GM19238 (cell line): Measurements from ENCODE around the gene CFAP210.

Source experiments
- DNase-seq: peaks from one replicate; pipeline ENCODE4 v3.0.0; 2011; ENCODE audit warnings: low spot score; ENCODE audit not compliant: insufficient read length

Gene CFAP210, protein sequence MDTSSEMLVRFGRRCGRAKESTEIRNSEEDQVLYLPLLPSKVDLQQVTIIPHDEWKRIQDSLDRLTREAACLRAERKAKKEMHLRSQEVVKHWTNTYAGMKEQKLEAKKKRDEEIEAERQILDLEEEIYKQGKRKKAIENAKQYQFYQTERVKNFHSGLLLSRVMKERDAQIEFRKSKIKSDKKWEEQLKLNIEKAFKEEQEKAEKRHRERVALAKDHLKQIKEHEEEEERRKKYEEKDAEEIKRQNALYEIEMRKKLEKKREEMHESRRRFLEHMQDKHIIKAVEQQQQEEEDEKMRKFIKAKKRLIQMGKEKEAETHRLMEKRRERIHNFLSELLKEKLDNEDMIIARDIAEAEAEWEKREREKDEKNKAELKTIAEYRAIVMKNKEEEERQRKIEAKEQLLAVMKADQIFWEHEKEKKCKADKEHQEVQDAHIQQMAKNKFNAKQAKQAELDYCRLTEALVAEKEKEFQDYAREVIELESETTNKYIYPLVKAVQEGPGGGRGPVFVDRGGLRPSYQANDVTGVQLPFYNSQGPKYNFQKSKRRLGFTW

GRCh38 chr2:169694113-169694893 lies at the start of gene CFAP210, which contains the start of gene PHOSPHO2:
Gene CFAP210, minus strand, starts transcription at chr2:169694405. Its CDS starts 78 bp downstream, at chr2:169694327.
Gene PHOSPHO2, plus strand, starts transcription at chr2:169694469. Its CDS starts 6,503 bp downstream, at chr2:169700972.
- DNase-seq, result peak; percentile 87

DNA sequence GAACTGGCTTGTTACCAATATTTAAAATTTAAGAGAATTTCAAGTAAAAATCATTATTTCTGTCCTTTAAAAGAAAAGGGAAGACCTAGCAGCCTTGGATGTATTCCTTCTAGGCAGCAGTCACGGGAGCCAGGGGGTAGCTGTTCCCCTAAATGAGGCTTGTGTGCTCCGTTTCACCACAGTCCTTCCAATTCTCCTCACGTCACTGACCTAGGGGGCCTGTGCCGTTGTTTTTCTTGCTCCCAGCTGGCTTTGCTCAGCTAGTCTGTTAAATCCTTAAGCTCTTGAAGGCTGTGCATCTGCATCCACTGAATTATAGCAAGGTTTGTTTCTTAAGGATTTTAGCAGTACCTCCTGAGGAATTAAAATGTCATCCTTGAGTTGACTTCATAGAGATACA lies 49.3 kb upstream of the CFAP210 start:
- DNase-seq, result no peak

DNA sequence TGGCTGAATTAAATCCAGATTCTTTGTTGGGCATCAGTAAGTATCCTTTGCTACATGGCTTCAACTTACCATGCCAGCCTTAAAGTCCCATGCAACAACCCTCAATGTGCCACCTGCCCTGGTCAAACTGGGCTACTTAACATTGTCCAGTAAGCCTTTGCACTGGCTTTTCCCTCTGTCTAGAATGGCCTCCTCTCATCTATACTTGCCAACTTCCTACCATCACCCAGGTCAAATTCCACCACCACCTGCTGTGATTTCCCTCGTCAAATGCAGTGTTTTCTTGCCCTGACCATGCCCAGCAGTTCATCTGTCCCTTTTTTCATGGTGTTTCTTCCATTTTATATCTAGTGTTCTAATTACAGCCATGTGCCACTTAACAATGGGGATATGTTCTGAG lies 45.1 kb upstream of the CFAP210 start:
- no peak for DNase-seq

- no peak for DNase-seq
Measured at GRCh38 chr2:169738566-169739229, 44.5 kb upstream of the CFAP210 start.

GRCh38 chr2:169736902-169737301 lies 42.7 kb upstream of the CFAP210 start:
- DNase-seq, result no peak

DNA sequence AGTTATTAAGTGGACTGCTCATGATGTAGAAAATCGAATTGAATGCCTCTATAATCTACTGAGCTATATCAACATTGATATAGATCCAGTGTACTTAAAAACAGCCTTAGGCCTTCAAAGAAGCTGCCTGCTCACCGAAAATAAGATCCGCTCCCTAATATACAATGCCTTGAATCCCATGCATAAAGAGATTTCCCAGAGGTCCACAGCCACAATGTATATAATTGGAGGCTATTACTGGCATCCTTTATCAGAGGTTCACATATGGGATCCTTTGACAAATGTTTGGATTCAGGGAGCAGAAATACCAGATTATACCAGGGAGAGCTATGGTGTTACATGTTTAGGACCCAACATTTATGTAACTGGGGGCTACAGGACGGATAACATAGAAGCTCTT lies 41.4 kb upstream of the CFAP210 start:
- DNase-seq, result no peak

DNA sequence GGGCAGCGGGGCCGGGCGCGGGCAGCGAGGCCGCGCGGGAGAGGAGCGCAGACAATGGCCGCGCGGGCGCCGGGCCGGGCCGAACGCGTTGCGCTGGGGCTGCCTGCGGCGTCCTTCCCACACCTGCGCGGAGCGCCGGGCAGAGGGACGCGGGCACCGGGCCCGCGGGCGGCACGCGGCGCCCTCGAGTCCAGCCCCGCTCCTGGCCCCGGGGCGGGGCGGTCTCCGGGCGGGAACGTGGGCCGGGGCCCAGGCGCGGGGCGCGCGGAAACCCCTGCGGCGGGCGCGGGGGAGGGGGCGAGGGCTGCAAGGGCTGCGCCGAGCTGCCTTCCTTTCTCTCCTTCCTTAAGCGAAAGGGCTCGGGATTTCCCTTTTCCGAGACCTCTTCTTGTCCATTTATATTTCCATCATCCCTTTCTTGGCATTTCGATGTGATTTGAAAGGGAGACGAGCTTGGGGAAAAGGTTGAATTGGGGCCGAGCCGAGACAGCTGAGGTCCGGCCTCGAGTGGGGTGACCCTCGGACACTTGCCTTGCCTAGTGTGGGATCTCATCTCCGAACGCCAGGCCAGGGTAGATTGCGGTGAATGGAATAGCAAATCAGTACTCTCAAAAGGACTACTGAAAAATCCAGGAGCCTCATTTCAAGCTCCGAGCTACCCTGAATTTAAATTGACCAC lies 40.1 kb upstream of the CFAP210 start:
- DNase-seq, result peak; percentile 30

- DNase-seq, result no peak
Measured at GRCh38 chr2:169732583-169733358, 38.6 kb upstream of the CFAP210 start.

DNA sequence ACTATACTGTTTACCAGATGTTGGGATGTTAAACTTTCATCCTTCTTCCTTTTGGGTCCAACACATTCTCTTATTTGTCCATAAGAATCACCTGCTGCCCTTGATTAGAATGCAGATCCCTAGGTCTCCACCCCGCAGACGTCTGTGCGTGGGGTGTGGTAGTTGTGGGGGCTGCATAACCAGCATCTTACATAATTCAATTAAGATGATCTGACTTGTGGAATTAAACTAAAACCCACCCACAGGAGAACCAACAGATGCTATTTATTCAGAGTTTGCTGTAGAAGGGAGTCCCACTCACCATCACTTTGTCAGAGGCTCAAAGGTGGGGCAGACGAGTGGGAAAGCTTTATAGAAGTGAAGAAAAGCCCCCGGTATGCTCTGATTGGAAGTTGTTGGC lies 37.9 kb upstream of the CFAP210 start:
- DNase-seq, result no peak

- no peak for DNase-seq
Measured at GRCh38 chr2:169729274-169729605, 35.0 kb upstream of the CFAP210 start.

DNA sequence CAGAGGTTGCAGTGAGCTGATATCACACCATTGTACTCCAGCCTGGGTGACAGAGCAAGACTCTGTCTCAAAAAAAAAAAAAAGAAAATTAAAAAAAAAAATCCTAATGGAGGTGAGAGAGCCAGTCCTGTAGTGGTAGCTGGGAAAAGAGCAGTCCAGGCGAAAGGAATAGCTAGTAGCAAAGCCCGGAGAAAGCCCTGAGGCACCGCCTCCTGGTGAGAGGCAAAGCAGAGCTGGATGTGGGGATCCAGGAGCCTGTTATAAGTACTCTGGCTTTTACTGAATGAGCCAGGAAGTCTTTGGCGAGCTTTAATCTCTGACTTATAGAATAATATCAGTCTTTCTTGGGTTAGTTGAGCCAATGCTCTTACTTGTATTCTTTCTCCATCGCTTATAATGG lies 32.9 kb upstream of the CFAP210 start:
- DNase-seq, result no peak

DNA sequence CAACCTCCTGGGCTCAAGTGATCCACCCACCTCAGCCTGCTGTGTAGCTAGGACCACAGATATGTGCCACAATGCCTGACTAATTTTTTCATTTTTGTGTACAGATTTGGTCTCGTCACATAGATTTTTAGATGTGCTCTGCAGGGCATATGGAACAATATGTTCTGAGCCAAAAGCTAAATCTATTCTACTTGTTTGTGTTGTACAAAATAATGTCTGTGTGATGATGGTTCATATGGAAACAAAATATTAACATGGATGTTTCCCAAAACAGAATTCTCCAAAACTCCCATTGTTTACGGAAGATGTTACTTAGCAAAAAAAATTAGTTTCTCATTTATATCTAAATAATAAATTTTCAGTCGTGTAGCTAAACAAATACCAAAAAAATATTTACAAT lies 26.8 kb upstream of the CFAP210 start:
- DNase-seq, result no peak

DNA sequence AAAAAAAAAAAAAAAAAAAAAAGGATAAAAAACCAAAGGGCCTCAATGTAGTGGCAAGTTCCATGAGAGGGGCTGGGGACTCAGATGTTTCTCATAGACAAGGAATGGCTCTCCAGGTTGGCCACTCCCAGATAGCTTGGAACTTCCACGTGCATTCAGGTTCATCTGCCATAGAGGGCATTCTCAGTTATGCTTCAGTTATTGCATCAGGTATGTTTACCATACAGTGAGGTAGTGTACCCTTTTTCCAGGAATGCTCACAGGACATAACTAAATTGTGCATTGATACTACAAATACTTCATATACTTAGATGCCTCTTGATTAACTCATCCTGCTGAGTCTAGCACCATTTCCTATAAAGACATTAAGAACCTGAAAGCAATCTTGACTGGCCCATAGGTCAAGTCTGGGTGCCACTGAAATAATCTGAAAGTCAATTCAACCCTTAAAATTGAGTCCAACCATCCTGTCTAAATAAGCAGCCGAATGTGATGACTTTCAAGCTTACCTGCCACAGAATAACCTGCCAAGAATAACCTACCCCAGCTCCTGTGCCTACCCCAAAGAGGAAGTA lies 24.8 kb upstream of the CFAP210 start:
- DNase-seq, result no peak

DNA sequence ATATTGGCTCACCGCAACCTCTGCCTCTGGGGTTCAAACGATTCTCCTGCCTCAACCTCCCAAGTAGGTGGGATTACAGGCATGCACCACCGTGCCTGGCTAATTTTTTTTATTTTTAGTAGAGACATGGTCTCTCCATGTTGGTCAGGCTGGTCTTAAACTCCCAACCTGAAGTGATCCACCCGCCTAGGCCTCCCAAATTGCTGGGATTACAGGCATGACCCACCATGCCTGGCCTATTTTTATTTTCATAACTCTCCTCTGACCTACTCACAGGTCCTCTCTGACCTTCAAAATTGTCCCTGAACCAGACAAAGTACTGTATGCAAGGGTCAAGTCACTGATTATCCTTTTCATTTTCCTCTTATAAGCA lies 23.5 kb upstream of the CFAP210 start:
- DNase-seq, result no peak

DNA sequence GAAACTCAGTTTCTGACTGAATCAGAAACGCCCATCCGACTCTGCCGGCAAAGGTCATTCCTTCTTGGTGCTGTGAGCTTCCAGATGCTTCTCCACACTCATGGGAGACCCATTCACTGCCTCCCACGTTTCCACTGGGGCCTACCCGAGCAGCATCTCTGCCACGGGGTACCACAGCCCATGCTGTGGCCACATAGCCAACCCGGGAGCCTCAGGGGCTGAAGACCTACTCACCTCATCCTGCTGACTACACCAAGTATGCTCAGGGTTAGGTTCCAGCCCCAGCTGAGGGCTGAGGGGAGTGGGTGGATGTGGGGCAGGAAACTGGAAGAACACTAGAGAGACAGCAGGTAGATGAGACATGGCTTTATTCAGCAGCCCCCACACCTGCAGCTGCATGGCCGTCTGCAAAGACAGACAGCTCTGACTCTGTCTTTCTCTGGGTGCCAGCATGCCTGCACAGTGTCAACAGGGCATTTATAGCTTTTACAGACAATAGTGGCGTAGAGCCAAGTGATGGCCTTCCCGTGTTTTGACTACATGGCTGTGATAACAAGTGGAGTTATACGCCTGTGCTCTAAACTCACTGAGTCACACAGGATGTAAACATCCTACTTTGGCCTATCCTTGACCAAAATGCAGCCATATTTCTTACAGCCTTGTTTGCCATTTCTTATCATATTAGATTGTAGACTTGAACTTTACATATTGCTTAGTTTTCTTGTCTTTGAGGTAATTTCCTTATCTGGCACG lies 22.9 kb upstream of the CFAP210 start:
- no peak for DNase-seq

DNA sequence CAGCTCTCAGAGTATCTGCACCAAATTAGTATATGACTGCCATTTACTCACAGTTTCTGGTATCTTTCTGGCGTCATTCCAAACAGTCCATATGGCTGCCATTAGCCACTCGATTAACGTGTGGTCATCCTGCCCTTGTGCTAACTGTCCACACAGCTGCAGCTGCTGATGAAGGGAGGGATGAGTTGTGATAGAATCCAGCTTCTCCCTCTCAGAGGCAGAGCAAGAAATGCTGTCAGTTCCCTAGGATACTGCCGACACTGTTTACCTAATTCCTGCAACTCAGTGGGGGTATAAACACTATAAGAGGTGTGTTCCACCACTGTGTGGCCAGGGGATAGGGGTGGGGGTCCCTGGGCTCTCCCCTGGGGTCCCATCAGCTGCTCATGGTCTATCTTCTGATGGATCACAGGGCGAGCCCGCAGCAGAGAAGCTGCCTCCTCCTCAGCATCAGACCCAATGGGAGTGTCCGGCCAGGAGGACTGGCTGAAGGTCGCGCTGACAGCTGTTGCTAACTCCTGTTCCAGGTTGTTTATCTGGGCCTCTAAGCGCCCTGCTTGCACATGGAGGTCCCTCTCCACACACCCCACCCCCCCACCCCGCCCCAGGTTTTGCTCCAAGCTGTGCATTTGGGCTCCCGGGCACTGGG lies 22.2 kb upstream of the CFAP210 start:
- no peak for DNase-seq

- DNase-seq, result no peak
Measured at GRCh38 chr2:169715379-169716237, 21.4 kb upstream of the CFAP210 start.

GRCh38 chr2:169714699-169715098 lies 20.5 kb upstream of the CFAP210 start:
- DNase-seq, result no peak
